NCI-H2081 treated with DMSO at 0.1 percent for 48 hours (cell line): Measurements from ENCODE around the gene NXN.

ENCODE experiments used
- DNase-seq: peaks from one replicate; lab custom pipeline; 2025; lab: John Stamatoyannopoulos, UW

Gene NXN

DNA sequence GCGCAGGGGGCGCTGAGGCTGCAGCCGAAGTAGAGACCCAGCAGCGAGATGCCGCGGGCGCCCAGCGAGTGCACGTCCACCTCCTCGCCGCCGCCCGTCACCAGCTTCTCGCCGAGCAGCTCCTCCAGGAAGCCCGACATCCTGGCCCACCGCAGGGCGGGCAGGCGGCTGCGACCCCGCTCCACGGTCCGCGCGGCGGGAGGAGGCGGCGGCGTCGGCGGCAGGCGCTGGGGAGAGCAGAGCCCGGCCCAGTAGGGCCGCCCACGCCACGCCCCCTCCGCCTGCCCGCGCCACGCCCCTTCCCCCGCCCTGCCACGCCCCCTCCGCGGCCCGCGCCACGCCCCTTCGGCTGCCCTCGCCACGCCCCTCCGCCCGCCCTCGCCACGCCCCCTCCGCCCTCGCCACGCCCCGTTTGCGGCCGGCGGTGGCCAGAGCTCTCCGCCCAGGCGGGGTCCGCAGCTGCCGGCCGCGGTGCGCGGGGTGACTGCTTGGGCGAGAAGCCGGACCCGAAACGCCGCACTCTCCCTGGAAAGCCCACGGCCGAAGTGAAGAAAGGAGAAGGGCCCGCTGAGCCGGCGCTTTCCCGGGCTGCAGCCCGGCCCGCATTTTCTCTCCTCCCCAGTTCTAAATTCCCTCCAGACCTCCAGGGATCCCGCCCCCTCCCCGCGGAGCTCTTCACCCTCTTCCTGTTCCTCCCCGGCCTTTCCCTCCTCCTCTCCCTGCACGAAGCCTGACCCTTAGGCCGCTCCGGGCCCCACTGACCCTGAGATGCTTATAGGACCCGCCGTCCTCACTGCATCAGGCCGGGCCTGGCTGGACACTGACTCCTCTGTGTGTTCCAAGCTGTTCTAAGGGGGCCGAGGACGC, at the start of gene NXN:
Gene NXN, minus strand, starts transcription at position 238 of the 867 bp plus-strand sequence.
- DNase-seq: no peak

DNA sequence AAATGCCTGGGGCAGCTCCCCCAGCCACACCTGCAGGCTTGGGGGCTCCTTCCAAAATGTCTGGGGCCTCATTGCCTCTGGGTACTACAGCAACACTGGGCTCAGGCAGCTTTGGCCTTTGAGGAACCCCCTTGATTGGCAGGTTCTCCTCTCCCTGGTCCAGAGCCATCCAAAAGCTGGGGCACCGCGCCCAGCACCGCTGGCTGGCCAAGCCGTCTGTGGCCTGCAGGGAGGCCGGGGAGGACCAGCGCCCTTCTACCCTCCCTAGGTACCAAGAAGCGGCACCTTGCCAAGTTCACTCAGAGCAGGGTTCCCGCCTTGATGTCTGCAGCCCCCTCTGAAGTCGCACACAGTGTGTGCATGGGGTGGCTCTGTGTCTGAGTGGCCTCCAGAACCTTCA, 47.5 kb upstream of the NXN start:
- no peak for DNase-seq

DNA sequence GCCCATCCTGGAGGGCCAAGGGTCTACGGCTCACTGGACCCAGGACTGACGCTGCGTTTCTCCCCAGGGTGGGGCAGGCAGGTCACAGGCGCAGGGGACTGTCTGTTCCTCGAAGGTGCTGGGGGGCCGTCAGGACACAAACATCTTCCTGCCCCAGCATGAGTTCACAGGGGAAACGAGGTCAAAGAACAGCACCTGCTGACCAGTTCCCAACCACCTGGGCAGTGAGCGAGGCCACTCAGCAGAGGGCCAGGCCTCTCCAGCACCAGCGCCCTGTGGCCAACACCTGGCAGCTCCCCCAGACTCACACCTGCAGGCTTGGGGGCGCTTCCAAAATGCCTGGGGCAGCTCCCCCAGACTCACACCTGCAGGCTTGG, 47.0 kb upstream of the NXN start:
- DNase-seq: no peak

DNA sequence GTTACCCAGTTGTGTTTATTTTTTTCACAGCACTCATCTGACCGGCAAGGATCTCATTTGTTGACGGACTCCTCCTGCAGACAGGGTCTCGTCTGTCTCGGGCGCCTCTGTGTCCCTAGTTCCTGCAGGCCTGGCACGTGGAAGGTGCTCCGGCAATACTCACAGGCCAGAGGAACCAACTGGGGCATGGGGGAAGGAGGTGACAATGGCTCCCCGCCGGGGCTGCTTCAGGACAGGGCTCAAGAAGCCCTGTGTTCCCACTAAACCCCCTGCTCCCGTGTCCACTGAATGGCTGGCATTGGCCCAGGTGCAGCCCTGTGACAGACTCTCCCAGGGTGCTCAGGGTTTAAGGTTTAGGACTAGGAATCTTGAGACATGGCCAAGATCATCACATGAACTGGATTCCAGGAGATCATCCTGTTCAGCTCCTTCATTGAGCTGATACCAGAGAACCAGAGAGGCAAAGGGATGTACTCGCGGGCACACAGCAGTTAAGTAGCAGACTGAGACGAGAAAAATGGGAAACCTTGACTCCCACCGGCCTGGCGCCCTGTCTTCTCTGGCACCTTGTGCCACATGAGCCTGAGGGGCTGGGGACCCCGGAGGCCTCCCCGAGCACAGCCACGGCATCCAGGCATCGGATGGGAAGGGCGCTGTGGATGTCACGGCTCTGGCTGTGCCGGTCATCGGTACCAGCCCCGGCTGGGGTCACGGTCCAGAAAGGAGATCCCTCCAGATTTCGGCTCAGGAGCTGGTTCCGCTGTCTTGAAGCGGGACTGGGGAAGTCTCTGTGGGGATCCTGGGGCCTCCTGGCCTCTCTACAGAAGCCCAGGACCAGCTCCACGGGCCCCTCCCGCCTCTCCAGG, 46.4 kb upstream of the NXN start:
- no peak for DNase-seq

DNA sequence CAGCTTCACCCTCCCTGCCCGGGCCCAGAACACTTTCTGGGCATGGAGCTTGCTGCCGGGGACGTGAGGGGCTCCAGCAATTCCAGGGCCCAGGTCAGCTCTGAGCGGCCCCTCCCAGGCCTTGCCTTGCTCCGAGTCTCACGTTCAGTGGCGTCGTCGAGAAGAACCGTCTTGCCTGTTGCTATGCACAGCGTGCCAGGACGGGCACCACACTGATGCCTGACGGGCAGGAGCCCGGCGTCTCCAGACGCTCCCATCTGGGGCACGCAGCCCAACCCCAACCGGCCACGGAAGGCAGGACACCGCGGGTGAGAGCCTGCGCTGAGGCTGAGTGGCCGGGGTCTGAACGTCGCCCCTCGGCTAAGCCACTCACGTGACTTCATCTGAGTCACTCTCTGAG, 44.5 kb upstream of the NXN start:
- no peak for DNase-seq

DNA sequence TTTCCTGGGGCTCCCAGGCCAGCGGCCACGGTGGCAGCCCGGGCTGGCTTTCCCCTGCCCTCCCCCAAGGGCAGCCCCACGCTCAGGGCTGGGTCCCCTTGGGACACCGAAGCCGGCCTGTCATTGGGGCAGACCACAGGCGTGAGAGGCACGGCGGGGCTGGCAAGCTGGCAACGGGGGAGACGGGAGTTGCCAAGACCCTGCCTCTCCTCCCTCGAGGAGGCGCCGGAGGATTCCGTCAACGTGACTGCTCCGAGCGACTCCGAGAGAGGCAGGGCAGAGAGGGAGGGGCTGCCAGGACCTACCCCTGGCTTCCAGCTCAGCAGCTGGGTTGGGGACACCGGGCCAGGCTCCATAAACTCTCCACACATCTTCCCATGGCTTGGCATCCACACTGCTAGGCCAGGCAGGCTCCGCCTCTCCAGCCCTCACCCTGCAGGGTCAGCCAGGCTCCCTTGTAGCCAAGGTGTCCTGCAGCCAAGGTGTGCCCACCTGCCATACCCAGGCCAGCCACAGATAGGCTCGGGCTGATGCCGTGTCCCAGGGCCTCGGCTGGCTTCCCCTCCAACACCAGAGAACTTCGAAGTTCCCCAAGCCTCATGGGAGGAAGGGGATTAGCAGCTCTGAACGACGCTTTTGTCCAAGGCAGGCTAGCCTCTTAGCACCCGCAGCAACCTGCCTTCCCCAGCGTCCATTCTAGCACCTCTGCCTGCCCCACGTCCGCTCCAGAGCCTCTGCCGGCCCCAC, 42.9 kb upstream of the NXN start:
- DNase-seq: no peak

DNA sequence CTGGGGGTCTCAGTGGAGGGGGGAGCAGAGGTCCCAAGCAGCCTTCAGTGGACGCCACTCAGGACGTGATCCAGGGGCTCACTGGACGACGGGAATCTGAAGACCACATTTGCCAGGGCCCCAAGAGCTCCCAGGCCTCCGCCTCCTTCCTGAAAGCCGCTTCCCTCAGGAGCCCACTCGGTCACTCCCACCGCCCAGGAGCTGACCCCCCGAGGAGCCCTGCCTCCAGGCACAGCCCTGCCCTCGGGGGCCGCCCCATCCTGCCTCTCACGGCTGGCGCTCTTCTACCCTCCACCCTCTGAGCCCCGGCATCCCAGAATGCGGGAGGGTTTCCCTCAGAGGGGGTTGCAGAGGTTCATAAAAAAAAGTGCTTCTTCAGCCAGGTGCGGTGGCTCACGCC, 41.6 kb upstream of the NXN start:
- DNase-seq: no peak

DNA sequence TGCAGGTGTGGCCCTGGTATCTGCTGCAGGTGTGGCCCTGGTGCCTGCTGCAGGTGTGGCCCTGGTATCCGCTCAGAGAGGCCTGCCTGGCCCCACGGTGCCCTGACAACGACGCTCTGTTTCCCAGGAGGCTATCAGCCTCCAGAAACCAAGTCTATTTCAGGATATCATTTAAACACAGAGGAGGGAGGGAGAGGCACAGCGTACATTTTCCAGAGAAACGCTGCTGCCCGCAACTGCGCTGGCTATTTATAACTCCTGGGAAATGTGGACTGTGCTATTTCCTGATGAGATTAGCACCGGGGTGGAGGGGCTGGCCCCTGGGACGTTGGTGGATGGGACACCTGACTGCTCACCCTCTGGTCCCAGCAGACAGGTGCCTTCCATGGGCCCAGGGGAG, 39.9 kb upstream of the NXN start:
- DNase-seq: no peak

DNA sequence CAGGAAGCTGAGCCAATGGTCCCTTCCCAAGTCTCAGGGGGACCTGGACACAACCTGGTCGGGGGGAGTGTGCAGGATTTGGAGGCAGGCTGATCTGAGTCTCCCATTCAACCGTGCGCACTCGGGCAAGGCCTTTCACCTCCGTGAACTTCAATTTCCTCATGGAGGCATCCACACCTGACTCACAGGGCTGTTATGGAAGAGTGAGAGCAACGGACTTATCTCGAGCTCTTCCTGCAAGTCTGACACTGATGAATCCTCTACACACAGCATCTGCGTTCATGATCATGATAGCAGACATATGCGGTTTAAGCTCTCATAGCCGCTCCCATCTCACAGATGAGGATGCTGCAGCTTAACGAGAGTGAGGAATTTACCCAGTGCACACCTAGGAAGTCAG, 39.0 kb upstream of the NXN start:
- DNase-seq: no peak

DNA sequence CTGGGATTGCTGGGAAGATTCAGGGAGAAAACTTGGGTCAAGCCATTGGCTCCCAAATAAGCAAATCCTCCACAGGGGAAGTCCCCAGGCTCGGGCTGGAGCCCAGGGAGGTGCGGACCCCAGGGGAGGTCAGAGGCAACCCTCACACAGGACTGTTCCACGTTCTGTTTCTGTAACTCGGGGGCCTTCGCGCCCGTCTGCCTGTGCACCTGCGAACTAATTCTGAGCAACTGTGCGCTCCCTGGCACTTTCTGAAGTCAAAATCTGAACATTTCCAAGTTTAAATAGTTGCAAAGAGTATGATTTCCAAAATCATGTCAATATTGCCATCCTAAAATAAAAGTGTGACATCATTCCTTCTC, 34.1 kb upstream of the NXN start:
- DNase-seq: no peak

DNA sequence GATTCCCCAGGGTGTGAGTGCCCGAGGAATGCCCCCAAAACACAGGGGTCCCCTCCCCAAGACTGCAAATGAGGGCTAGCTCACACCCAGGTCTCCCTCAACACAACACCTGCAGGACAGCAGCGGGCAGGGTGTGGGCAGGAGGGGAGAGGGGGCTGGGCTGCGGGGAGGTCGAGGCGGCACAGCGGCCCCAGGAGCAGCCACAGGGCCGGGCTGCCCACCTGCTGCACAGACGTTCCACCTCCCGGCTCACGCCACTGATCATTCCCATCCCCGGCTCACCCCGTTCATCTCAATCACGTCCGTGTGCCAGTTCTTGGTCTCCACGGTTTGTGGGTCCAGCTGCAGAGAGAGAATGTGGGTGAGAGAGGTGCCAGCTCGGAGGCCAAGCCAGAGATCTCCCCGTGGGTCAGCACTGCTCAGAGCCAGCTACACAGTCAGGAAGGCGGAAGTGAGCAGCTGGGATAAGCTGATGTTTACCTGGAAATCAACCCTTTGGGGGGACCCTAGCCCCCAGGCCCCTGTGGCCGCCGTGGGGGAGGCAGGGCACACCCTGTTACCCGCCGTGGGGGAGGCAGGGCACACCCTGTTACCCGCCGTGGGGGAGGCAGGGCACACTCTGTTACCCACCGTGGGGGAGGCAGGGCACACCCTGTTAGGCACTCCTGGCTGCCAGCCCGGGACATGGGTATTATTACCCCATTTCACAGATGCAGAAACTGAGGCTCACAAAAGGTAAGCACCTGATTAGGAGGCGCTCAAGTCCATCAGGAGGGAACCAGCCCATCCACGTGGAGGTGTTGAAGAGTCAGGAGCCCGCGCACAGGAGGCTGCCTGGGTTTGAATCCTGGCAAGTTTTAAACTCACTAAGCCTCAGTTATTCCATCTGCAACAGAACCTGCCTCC, 33.5 kb upstream of the NXN start:
- no peak for DNase-seq

DNA sequence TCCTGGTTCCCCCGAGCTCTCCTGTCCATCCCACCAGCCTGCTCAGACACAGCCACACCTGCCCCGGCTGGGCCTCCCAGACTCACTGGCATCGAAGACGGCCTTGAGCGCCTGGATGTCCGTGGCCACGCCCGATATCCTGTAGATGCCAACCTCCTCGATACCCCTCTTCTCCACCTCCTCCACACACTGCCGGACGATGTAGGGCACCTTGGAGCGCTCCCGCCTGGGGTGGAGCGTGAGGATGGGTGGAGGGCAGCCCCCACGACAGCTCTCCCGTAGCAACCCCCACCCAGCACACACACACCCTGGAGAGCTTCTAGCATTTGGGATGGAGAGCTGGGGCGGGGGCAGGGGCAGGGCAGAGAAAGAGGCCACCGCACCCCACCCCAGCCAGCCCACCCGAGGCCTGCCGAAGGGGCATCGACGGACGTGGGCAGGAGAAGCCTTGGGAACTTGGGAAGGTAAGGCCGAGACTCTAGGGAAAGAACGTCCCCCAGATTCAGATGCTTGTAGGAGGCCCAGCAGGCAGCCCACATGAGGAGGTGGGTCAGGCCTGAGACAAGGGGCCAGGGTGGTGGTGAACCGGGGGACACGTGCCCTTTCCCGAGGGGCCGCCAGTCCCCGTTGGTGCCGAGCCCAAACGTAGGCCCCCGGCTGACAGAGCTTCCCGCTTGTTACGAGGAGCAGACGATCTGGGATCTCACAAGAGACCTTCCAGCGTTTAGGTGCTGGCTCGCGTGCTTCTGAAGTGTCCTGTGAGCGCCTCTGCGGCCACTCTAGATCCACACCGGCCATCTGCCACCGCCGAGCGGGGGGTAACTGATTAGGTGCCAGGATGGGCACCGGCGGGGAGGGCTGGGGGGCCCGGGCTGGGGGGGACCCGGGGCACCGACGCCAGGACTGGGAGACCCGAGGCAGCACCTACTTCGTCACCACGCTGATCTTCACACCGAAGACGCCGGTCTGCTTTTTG, 32.5 kb upstream of the NXN start:
- no peak for DNase-seq

DNA sequence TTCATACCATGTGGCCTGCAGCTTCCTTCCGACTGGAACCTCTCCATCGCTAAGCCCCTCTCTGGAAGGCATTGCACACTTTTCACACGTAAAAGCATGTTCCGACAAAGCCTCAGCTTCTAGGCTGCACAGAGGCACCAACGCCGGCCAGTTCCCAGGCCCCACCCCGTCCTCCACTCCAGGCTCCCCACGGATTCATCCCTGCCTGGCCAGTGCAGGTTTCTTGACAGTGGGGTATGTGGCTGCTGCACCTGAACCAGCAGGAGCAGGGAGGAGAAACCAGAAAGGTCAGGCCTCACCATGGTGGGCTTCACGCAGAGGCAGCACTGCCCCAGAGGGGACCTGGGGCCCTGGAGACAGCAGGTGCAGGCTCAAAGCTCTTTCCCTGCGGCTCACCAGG, 31.6 kb upstream of the NXN start:
- no peak for DNase-seq

DNA sequence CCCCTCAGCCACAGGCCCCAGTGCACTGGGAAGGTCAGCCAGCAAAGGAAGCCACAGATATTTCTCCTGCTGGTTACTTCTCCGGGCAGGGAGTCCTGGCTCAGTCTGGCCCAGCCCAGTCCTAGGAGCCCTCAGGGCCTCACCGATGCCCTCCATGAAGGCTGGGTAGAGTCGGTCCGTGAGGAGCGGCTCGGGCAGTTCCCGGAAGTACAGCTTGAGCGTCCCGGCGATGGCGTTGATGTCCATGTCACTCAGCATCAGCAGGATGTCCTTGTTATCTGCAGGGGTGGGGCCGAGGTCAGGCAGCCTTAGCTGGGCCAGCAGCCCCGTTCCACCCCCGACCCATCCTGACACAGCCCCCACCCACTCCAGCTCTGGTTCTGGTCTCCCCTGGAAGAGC, 31.0 kb upstream of the NXN start:
- no peak for DNase-seq

DNA sequence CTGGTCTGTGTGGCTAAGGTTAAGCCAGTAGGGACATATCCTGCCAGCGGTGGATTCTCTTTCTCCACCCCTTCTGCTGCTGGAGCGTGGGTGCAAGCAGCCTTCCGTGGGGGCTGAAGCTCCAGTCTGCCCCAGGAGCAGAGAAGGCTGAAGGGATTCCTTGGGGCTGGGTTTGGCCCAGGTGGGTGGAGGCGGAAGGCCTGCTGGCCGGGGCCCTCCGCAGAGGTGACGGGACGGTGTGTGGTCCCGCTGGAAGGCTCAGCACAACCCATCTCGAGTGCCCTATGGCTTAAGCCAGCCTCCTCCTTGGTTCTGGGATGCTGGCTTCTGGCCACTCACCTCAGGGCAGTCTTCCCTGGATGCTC, 30.5 kb upstream of the NXN start:
- no peak for DNase-seq

DNA sequence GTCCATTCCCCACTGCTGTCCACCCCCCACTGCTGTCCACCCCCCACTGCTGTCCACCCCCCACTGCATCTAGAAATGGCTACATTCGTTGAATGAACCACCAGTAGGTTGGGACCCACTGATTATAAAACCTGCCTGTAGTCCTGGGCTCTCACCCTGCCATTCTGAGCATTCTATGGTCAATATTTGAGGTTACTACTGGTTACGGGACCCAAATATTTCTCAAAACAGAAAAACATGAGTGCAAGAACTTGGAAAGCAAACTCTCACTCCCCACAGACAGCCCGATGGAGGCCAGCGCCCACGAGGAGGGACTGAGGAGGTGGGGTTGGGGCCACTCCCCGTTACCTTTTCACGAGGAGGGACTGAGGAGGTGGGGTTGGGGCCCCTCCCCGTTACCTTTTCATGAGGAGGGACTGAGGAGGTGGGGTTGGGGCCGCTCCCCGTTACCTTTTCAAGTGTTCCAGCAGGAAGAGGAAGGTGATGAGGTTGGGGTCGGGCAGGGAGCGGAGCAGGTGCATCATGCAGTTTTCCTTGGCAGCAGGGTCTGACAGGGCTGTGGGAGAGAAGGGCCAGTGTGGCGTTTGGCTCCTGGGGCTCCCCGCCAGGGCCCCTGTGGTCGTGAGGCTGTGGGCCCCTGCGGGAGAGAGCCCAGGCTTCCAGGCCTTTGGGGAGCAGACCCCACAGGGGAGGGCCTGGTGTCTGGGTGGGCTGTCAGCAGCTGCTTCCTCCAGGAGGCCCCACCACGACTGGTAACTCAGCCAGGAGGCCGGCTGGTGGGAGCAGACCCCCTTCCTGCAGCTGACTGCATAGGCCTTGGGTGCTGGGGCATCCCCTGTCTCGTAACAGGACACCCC, 29.9 kb upstream of the NXN start:
- DNase-seq: no peak

DNA sequence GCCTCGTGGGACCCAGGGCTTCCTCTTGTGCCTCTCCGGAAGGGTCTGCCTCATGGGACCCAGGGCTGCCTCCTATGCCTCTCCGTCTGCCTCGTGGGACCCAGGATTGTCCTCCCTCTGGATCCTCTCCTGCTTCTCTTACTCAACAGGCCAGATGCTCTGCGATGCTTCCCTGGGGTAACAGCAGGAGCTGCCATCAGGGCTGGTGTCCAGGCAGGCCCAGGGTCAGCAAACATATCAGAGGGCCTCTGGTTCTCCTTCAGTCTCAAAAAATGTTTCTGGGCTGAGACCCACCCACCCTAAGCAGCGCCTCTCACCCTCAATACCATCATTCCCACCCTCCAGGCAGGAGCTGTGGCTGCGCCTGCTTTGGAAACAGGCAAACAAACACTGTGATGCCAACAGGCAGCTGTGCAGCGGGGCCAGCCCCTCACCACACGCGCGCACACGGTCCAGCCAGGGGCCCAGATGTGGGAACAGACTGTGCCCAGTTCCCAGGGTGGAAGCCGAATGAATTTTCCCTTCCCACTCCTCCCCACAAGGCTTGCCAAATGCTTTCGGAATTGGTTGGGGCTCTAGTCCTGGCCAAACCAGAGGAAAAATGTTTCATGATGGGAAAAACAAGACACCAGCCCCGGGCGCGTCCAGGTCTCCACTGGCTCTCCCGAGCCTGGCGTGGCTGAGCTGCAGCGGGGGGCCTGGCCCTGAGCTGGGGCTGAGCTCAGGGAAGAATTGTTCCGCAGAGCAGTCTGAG, 28.6 kb upstream of the NXN start:
- no peak for DNase-seq

DNA sequence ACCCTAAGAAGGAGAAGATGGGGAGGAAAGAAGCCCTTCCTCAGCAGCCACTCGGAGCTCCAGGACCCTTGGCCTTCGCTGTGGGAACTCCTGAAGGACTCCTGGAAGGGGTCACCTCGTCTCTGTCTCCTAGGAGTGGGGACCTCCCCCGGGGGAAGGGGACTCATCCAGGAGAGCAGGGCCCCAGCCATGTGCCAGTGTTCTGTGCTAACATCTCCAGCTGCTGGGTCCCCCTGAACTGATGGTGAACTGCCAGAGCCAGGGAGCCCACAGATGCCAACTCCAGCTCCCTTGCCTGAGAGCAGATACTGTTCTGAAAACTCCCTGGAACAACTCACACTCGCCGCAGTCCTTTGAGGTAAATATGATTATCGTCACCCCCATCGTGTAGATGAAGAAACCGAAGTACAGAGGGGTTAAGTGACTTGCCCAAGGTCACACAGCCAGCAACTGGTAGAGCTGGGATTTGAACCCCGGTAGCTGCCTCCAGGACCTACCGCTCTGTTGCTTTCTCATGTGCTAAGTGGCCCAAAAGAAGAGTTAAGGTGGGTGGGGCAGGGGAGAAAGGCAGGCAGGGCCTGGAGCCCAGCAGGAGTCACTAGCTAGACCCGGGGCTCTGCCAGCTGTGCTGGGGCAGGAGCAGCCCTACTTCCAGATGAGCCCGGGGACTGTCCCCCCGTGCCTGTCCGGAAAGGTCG, 27.9 kb upstream of the NXN start:
- DNase-seq: no peak
